ENCODE data around the gene SPTBN1. TPM values are rescaled to one million over a fixed set of nuclear protein-coding genes. Genes with fewer than 3 reads are reported as not detected.

SPTBN1 gene
- total and polyA plus RNA-seq, 2 experiments from 2014 or later: 122 to 341 TPM

- Histone ChIP-seq H3K4me2 (no peak overlapping the region), H3K4me3 (no peak overlapping the region), H2AFZ (no peak overlapping the region), H3K27ac (peak overlapping the region; percentile 42), H3K79me2 (peaks cover 100% of the 10 kb centered on the region), H4K20me1 (ENCODE audit: insufficient read depth, poor library complexity, severe bottlenecking) (peaks cover 100% of the 10 kb centered on the region), H3K36me3 (replicated peaks; ENCODE audit: insufficient read depth, low read depth) (no peaks in the 10 kb centered on the region), H3K9me3 (ENCODE audit: low read depth) (no peaks in the 10 kb centered on the region), H3K27me3 (no peaks in the 10 kb centered on the region), H3K9me2 (replicated peaks; ENCODE audit: insufficient read depth) (no peaks in the 10 kb centered on the region), H3K4me1 (ENCODE audit: insufficient read depth) (peaks cover 40% of the 10 kb centered on the region)
- DNase-seq (ENCODE audit: low spot score): no peak
- no peak for TF ChIP-seq EZH2 (IDR thresholded peaks at IDR 0.05; ENCODE audit: borderline replicate concordance)
- no peak for TF ChIP-seq EZH2phosphoT487 (IDR thresholded peaks at IDR 0.05; ENCODE audit: low read depth, severe bottlenecking, unreplicated experiment)
- no peak for TF ChIP-seq CTCF (IDR thresholded peaks at IDR 0.05; ENCODE audit: poor library complexity)
- 91% methylated on average over 3 of the region's 3 CpGs for WGBS (ENCODE audit: low lambda C conversion rate, missing lambda C conversion rate)
These were observed 147.2 kb downstream of the SPTBN1 start for GRCh38 chr2:54603357-54603756.

- no peaks in the 10 kb centered on the region for H3K9me2 ChIP-seq (replicated peaks; ENCODE audit: insufficient read depth)
- no peak overlapping the region for H3K4me2 ChIP-seq
- H3K36me3 ChIP-seq (replicated peaks; ENCODE audit: insufficient read depth, low read depth): no peaks in the 10 kb centered on the region
- WGBS (ENCODE audit: low lambda C conversion rate, missing lambda C conversion rate): 80% methylated on average over 1 of the region's 1 CpG
- H4K20me1 ChIP-seq (ENCODE audit: insufficient read depth, poor library complexity, severe bottlenecking): peaks cover 100% of the 10 kb centered on the region
- H2AFZ ChIP-seq: no peak overlapping the region
- peak overlapping the region; percentile 42 for H3K27ac ChIP-seq
- TF ChIP-seq CTCF (IDR thresholded peaks at IDR 0.05; ENCODE audit: poor library complexity) (no peak), EZH2phosphoT487 (IDR thresholded peaks at IDR 0.05; ENCODE audit: low read depth, severe bottlenecking, unreplicated experiment) (no peak)
- peaks cover 40% of the 10 kb centered on the region for H3K4me1 ChIP-seq (ENCODE audit: insufficient read depth)
- no peak for DNase-seq (ENCODE audit: low spot score)
- no peaks in the 10 kb centered on the region for H3K9me3 ChIP-seq (ENCODE audit: low read depth)
- no peak overlapping the region for H3K4me3 ChIP-seq
- peaks cover 100% of the 10 kb centered on the region for H3K79me2 ChIP-seq
- H3K27me3 ChIP-seq: no peaks in the 10 kb centered on the region
These were observed 147.7 kb downstream of the SPTBN1 start for GRCh38 chr2:54603796-54604195.

GRCh38 chr2:54604871-54605270 lies 148.7 kb downstream of the SPTBN1 start:
- 65% methylated on average over 10 of the region's 10 CpGs for WGBS (ENCODE audit: low lambda C conversion rate, missing lambda C conversion rate)
- no peaks in the 10 kb centered on the region for H3K27me3 ChIP-seq
- H3K4me2 ChIP-seq: peak overlapping the region; percentile 25
- H4K20me1 ChIP-seq (ENCODE audit: insufficient read depth, poor library complexity, severe bottlenecking): peaks cover 100% of the 10 kb centered on the region
- H3K79me2 ChIP-seq: peaks cover 100% of the 10 kb centered on the region
- no peaks in the 10 kb centered on the region for H3K36me3 ChIP-seq (replicated peaks; ENCODE audit: insufficient read depth, low read depth)
- no peak for TF ChIP-seq EZH2 (IDR thresholded peaks at IDR 0.05; ENCODE audit: borderline replicate concordance)
- no peak for TF ChIP-seq CTCF (IDR thresholded peaks at IDR 0.05; ENCODE audit: poor library complexity)
- TF ChIP-seq EZH2phosphoT487 (IDR thresholded peaks at IDR 0.05; ENCODE audit: low read depth, severe bottlenecking, unreplicated experiment): no peak
- no peak overlapping the region for H3K4me3 ChIP-seq
- H3K9me3 ChIP-seq (ENCODE audit: low read depth): no peaks in the 10 kb centered on the region
- H3K4me1 ChIP-seq (ENCODE audit: insufficient read depth): peaks cover 44% of the 10 kb centered on the region
- H3K9me2 ChIP-seq (replicated peaks; ENCODE audit: insufficient read depth): no peaks in the 10 kb centered on the region
- no peak overlapping the region for H2AFZ ChIP-seq
- no peak overlapping the region for H3K27ac ChIP-seq
- DNase-seq (ENCODE audit: low spot score): no peak

- Histone ChIP-seq H2AFZ (no peak overlapping the region), H3K79me2 (peaks cover 100% of the 10 kb centered on the region), H3K9me2 (replicated peaks; ENCODE audit: insufficient read depth) (no peaks in the 10 kb centered on the region), H4K20me1 (ENCODE audit: insufficient read depth, poor library complexity, severe bottlenecking) (peaks cover 100% of the 10 kb centered on the region), H3K27ac (no peak overlapping the region), H3K9me3 (ENCODE audit: low read depth) (no peaks in the 10 kb centered on the region), H3K36me3 (replicated peaks; ENCODE audit: insufficient read depth, low read depth) (no peaks in the 10 kb centered on the region), H3K4me1 (ENCODE audit: insufficient read depth) (peaks cover 49% of the 10 kb centered on the region), H3K4me3 (no peak overlapping the region), H3K4me2 (no peak overlapping the region), H3K27me3 (no peaks in the 10 kb centered on the region)
- no peak for DNase-seq (ENCODE audit: low spot score)
- no peak for TF ChIP-seq EZH2 (IDR thresholded peaks at IDR 0.05; ENCODE audit: borderline replicate concordance)
- no peak for TF ChIP-seq CTCF (IDR thresholded peaks at IDR 0.05; ENCODE audit: poor library complexity)
- TF ChIP-seq EZH2phosphoT487 (IDR thresholded peaks at IDR 0.05; ENCODE audit: low read depth, severe bottlenecking, unreplicated experiment): no peak
- 89% methylated on average over 3 of the region's 3 CpGs for WGBS (ENCODE audit: low lambda C conversion rate, missing lambda C conversion rate)
These were observed 149.7 kb downstream of the SPTBN1 start for GRCh38 chr2:54605836-54606235.
